SHP77 (cell line): Measurements from ENCODE around the gene PITPNC1.
A peak's percentile ranks its signal among the peaks of the same experiment; 100 is the strongest.
"Not testable (repeated sequence)": the region's sequence is repeated elsewhere in the genome, so short reads cannot be mapped to it uniquely, and the experiment has no call there.

ENCODE experiments used
- DNase-seq, 2 experiments: peaks; one replicate each; lab custom pipeline; 2025; lab: John Stamatoyannopoulos, UW

Gene PITPNC1

GRCh38 chr17:67515490-67516083 is 138.5 kb downstream of the PITPNC1 start:
- DNase-seq: no peak

GRCh38 chr17:67516571-67516970 is 139.5 kb downstream of the PITPNC1 start:
- DNase-seq: not testable (repeated sequence)

- no peak for DNase-seq
These were observed 140.2 kb downstream of the PITPNC1 start for GRCh38 chr17:67517325-67517724.

GRCh38 chr17:67518876-67519275 is 141.8 kb downstream of the PITPNC1 start:
- no peak for DNase-seq

- DNase-seq: no peak
These were observed 142.7 kb downstream of the PITPNC1 start for GRCh38 chr17:67519801-67520251.

- DNase-seq: peak; percentile 40 to 43
These were observed 143.3 kb downstream of the PITPNC1 start for GRCh38 chr17:67520252-67520906.

- DNase-seq: peak in 1 of 2 experiments; percentile 42
These were observed 144.1 kb downstream of the PITPNC1 start for GRCh38 chr17:67520916-67521774.

GRCh38 chr17:67521775-67522069 is 144.6 kb downstream of the PITPNC1 start:
- no peak for DNase-seq

GRCh38 chr17:67523101-67523500 is 146.0 kb downstream of the PITPNC1 start:
- no peak for DNase-seq

- DNase-seq: peak; percentile 79 to 89
These were observed 148.4 kb downstream of the PITPNC1 start for GRCh38 chr17:67525239-67526135.

- no peak for DNase-seq
These were observed 149.6 kb downstream of the PITPNC1 start for GRCh38 chr17:67526700-67527099.

- DNase-seq: peak; percentile 85 to 88
These were observed 151.8 kb downstream of the PITPNC1 start for GRCh38 chr17:67528751-67529436.

- DNase-seq: peak; percentile 18 to 34
These were observed 154.2 kb downstream of the PITPNC1 start for GRCh38 chr17:67531291-67531690.

GRCh38 chr17:67532326-67532871 is 155.3 kb downstream of the PITPNC1 start:
- peak; percentile 33 to 40 for DNase-seq

- DNase-seq: no peak
These were observed 157.9 kb downstream of the PITPNC1 start for GRCh38 chr17:67534941-67535340.

- no peak for DNase-seq
These were observed 165.4 kb downstream of the PITPNC1 start for GRCh38 chr17:67542219-67543114.

GRCh38 chr17:67544364-67544955 is 167.4 kb downstream of the PITPNC1 start:
- DNase-seq: peak; percentile 5 to 32

- no peak for DNase-seq
These were observed 169.8 kb downstream of the PITPNC1 start for GRCh38 chr17:67546578-67547527.
